ENCODE results near the gene F2RL1. TPM values are rescaled to one million over a fixed set of nuclear protein-coding genes. Genes with fewer than 3 reads are reported as not detected.

The F2RL1 gene
- total RNA-seq, 1 experiment from 2014 or later: 30.7 TPM

- TF ChIP-seq CTCF (IDR thresholded peaks at IDR 0.05; ENCODE audit: unreplicated experiment): no peak
- Mint-ChIP-seq H3K27ac (ENCODE audit: low read depth, unreplicated experiment) (peak overlapping the region; percentile 44), H3K4me3 (ENCODE audit: unreplicated experiment) (no peak overlapping the region), H3K27me3 (ENCODE audit: insufficient read depth, unreplicated experiment) (no peaks in the 10 kb centered on the region), H3K9me3 (ENCODE audit: unreplicated experiment) (peaks cover 7% of the 10 kb centered on the region), H3K36me3 (ENCODE audit: insufficient read depth, unreplicated experiment) (no peaks in the 10 kb centered on the region), H3K4me1 (ENCODE audit: insufficient read depth, unreplicated experiment) (peaks cover 24% of the 10 kb centered on the region)
- CTCF ChIA-PET: interaction anchor here (1.2 to 1.3 kb wide), 2 partner anchors 11 to 26 kb away, joined by 4 to 7 read pairs; no protein-coding TSS in a partner anchor
- no peak for DNase-seq (ENCODE audit: unreplicated experiment)
- POLR2A ChIA-PET: interaction anchor here (0.9 to 1.0 kb wide), 2 partner anchors 11 to 107 kb away, joined by 3 to 4 read pairs; no protein-coding TSS in a partner anchor
- intact Hi-C loops (cut with micrococcal nuclease): no loop called here
- no TSS peak for BruUV-seq (replicated peaks)
Observed at GRCh38 chr5:76800579-76800978, 18.3 kb upstream of the F2RL1 start.

- H3K27me3 Mint-ChIP-seq (ENCODE audit: insufficient read depth, unreplicated experiment): no peaks in the 10 kb centered on the region
- BruUV-seq (replicated peaks): no TSS peak
- no peak for TF ChIP-seq CTCF (IDR thresholded peaks at IDR 0.05; ENCODE audit: unreplicated experiment)
- POLR2A ChIA-PET: interaction anchor here (0.5 to 1.6 kb wide), 5 partner anchors 9 to 1084 kb away, joined by 3 to 5 read pairs (median 3); no protein-coding TSS in a partner anchor
- peaks cover 7% of the 10 kb centered on the region for H3K9me3 Mint-ChIP-seq (ENCODE audit: unreplicated experiment)
- H3K36me3 Mint-ChIP-seq (ENCODE audit: insufficient read depth, unreplicated experiment): no peaks in the 10 kb centered on the region
- peaks cover 31% of the 10 kb centered on the region for H3K4me1 Mint-ChIP-seq (ENCODE audit: insufficient read depth, unreplicated experiment)
- DNase-seq (ENCODE audit: unreplicated experiment): peak; percentile 96
- CTCF ChIA-PET: interaction anchor here (1.3 kb wide), 1 partner anchor 27 kb away, joined by 4 read pairs; no protein-coding TSS in a partner anchor
- H3K27ac Mint-ChIP-seq (ENCODE audit: low read depth, unreplicated experiment): peak overlapping the region; percentile 44
- intact Hi-C loops (cut with micrococcal nuclease): no loop called here
- H3K4me3 Mint-ChIP-seq (ENCODE audit: unreplicated experiment): no peak overlapping the region
Observed at GRCh38 chr5:76801159-76801802, 17.5 kb upstream of the F2RL1 start.

GRCh38 chr5:76801803-76802195 lies 17.0 kb upstream of the F2RL1 start:
- Mint-ChIP-seq H3K4me1 (ENCODE audit: insufficient read depth, unreplicated experiment) (peaks cover 33% of the 10 kb centered on the region), H3K27ac (ENCODE audit: low read depth, unreplicated experiment) (peak overlapping the region; percentile 44), H3K36me3 (ENCODE audit: insufficient read depth, unreplicated experiment) (no peaks in the 10 kb centered on the region), H3K27me3 (ENCODE audit: insufficient read depth, unreplicated experiment) (no peaks in the 10 kb centered on the region), H3K9me3 (ENCODE audit: unreplicated experiment) (peaks cover 7% of the 10 kb centered on the region), H3K4me3 (ENCODE audit: unreplicated experiment) (no peak overlapping the region)
- ChIA-PET POLR2A (interaction anchor here (0.5 to 1.6 kb wide), 4 partner anchors 9 to 1085 kb away, joined by 3 to 5 read pairs (median 4); no protein-coding TSS in a partner anchor), CTCF (interaction anchor here (1.3 kb wide), 1 partner anchor 27 kb away, joined by 4 read pairs; no protein-coding TSS in a partner anchor)
- DNase-seq (ENCODE audit: unreplicated experiment): no peak
- intact Hi-C loops (cut with micrococcal nuclease): no loop called here
- no peak for TF ChIP-seq CTCF (IDR thresholded peaks at IDR 0.05; ENCODE audit: unreplicated experiment)
- BruUV-seq (replicated peaks): no TSS peak

GRCh38 chr5:76804266-76804665 lies 14.6 kb upstream of the F2RL1 start:
- Mint-ChIP-seq H3K36me3 (ENCODE audit: insufficient read depth, unreplicated experiment) (no peaks in the 10 kb centered on the region), H3K27ac (ENCODE audit: low read depth, unreplicated experiment) (no peak overlapping the region), H3K4me1 (ENCODE audit: insufficient read depth, unreplicated experiment) (peaks cover 33% of the 10 kb centered on the region)

More at GRCh38 chr5:76804266-76804665, 14.6 kb upstream of the F2RL1 start:
- Mint-ChIP-seq H3K9me3 (ENCODE audit: unreplicated experiment) (peaks cover 7% of the 10 kb centered on the region), H3K27me3 (ENCODE audit: insufficient read depth, unreplicated experiment) (no peaks in the 10 kb centered on the region), H3K4me3 (ENCODE audit: unreplicated experiment) (no peak overlapping the region)
- no TSS peak for BruUV-seq (replicated peaks)
- POLR2A ChIA-PET: no interaction called here
- CTCF ChIA-PET: interaction anchor here (0.9 kb wide), 1 partner anchor 20 kb away, joined by 3 read pairs; no protein-coding TSS in a partner anchor
- no peak for TF ChIP-seq CTCF (IDR thresholded peaks at IDR 0.05; ENCODE audit: unreplicated experiment)
- peak; percentile 51 for DNase-seq (ENCODE audit: unreplicated experiment)
- intact Hi-C loops (cut with micrococcal nuclease): no loop called here

Measured in MCF 10A (cell line).